WTC11 (cell line): ENCODE data around the gene DISC1. TPM values are rescaled to one million over a fixed set of nuclear protein-coding genes. Genes with fewer than 3 reads are reported as not detected.

Experiments used
- ATAC-seq: fragments of 200-7000 bp; cut with Tn5 transposase; 2 replicates; pipeline ENCODE4 v1.10.0; 2021; ENCODE audit warnings: mild to moderate bottlenecking, moderate library complexity
- CTCF ChIA-PET: fragments of 300-600 bp; sonication (Branson Sonifier 250); formaldehyde crosslinking; loops from one replicate; lab custom pipeline; 2021; ENCODE audit warnings: antibody characterized with exemption; lab: Charles Lee
- POLR2A ChIA-PET: fragments of 350-600 bp; sonication (Branson Sonifier 250); formaldehyde crosslinking; loops from one replicate; lab custom pipeline; 2021; ENCODE audit warnings: antibody characterized with exemption; lab: Charles Lee
- DNase-seq: peaks from one replicate; pipeline ENCODE4 v3.0.0; 2021; ENCODE audit warnings: low spot score
- H3K27ac Mint-ChIP-seq: 2 replicates; pipeline ENCODE4 v1.8.0; 2021; ENCODE audit warnings: mixed read lengths
- H3K27me3 Mint-ChIP-seq: 2 replicates; pipeline ENCODE4 v1.8.0; 2021; ENCODE audit warnings: low read depth, mild to moderate bottlenecking, moderate library complexity, mixed read lengths
- H3K36me3 Mint-ChIP-seq: 2 replicates; pipeline ENCODE4 v1.8.0; 2021; ENCODE audit warnings: mixed read lengths
- H3K4me1 Mint-ChIP-seq: 2 replicates; pipeline ENCODE4 v1.8.0; 2022; ENCODE audit warnings: mixed read lengths
- H3K4me3 Mint-ChIP-seq: 2 replicates; pipeline ENCODE4 v1.8.0; 2021; ENCODE audit warnings: mild to moderate bottlenecking, moderate library complexity, mixed read lengths
- H3K9me3 Mint-ChIP-seq: 2 replicates; pipeline ENCODE4 v1.8.0; 2021; ENCODE audit warnings: mixed read lengths
- CBFB ChIP-seq: sonication (generic); formaldehyde crosslinking; IDR thresholded peaks from 2 replicates; pipeline ENCODE4 v1.8.1; 2022; ENCODE audit warnings: mild to moderate bottlenecking, low read depth, missing genetic modification reagents
- FOXJ3 ChIP-seq: sonication (generic); formaldehyde crosslinking; IDR thresholded peaks from 2 replicates; pipeline ENCODE4 v1.9.0; 2021; ENCODE audit warnings: missing genetic modification reagents, mild to moderate bottlenecking, borderline replicate concordance
- GTF2I ChIP-seq: fragments of 250-450 bp; sonication (Bioruptor Pico); conservative IDR thresholded peaks from 2 replicates; pipeline ENCODE4 v1.4.0; 2021; ENCODE audit warnings: mild to moderate bottlenecking
- HMGA2 ChIP-seq: fragments of 250-450 bp; sonication (Bioruptor Pico); IDR thresholded peaks from 2 replicates; pipeline ENCODE4 v1.4.0; 2021; ENCODE audit warnings: mild to moderate bottlenecking, moderate library complexity
- JAZF1 ChIP-seq: fragments of 250-450 bp; sonication (Bioruptor Pico); IDR thresholded peaks from 2 replicates; pipeline ENCODE4 v1.9.0; 2021; ENCODE audit warnings: moderate library complexity, mild to moderate bottlenecking, inconsistent platforms
- JUN ChIP-seq: sonication (generic); formaldehyde crosslinking; IDR thresholded peaks from 2 replicates; pipeline ENCODE4 v1.8.0; 2023; ENCODE audit warnings: mild to moderate bottlenecking, missing genetic modification reagents
- KAT7 ChIP-seq: sonication (generic); formaldehyde crosslinking; IDR thresholded peaks from 2 replicates; pipeline ENCODE4 v1.8.1; 2023; ENCODE audit warnings: missing genetic modification reagents, mild to moderate bottlenecking, borderline replicate concordance
- NFE2L1 ChIP-seq: sonication (generic); formaldehyde crosslinking; IDR thresholded peaks from 2 replicates; pipeline ENCODE4 v1.8.1; 2023; ENCODE audit warnings: missing genetic modification reagents
- NR1H2 ChIP-seq: sonication (generic); formaldehyde crosslinking; IDR thresholded peaks from 2 replicates; pipeline ENCODE4 v1.9.0; 2021; ENCODE audit warnings: mild to moderate bottlenecking, moderate library complexity, missing genetic modification reagents
- PRRX2 ChIP-seq: fragments of 250-450 bp; sonication (Bioruptor Pico); IDR thresholded peaks from 2 replicates; pipeline ENCODE4 v1.8.0; 2021; ENCODE audit warnings: mild to moderate bottlenecking
- RORB ChIP-seq: fragments of 250-450 bp; sonication (Bioruptor Pico); IDR thresholded peaks from 2 replicates; pipeline ENCODE4 v1.9.0; 2021; ENCODE audit warnings: mild to moderate bottlenecking
- SP1 ChIP-seq: sonication (generic); formaldehyde crosslinking; conservative IDR thresholded peaks from 2 replicates; pipeline ENCODE4 v1.8.1; 2022; ENCODE audit warnings: missing genetic modification reagents
- TP53 ChIP-seq: sonication (generic); formaldehyde crosslinking; IDR thresholded peaks from 2 replicates; pipeline ENCODE4 v1.8.1; 2023; ENCODE audit warnings: mild to moderate bottlenecking, missing genetic modification reagents
- ZNF219 ChIP-seq: sonication (generic); formaldehyde crosslinking; IDR thresholded peaks from 2 replicates; pipeline ENCODE4 v1.8.0; 2023; ENCODE audit warnings: missing genetic modification reagents, mild to moderate bottlenecking, borderline replicate concordance
- ZNF396 ChIP-seq: fragments of 250-450 bp; sonication (Bioruptor Pico); IDR thresholded peaks from 2 replicates; pipeline ENCODE4 v1.8.0; 2021; ENCODE audit warnings: mild to moderate bottlenecking, moderate library complexity, borderline replicate concordance
- ZNF671 ChIP-seq: fragments of 250-450 bp; sonication (Bioruptor Pico); IDR thresholded peaks from 2 replicates; pipeline ENCODE4 v1.8.0; 2021; ENCODE audit warnings: mild to moderate bottlenecking
- total RNA-seq: library from RNA; stranded (reverse); gene quantifications from 3 replicates; pipeline ENCODE4 v1.2.3, GENCODE V29; 2021
- TF ChIP-seq, protein P1 (sequence below): fragments of 250-450 bp; sonication (Bioruptor Pico); IDR thresholded peaks from 2 replicates; pipeline ENCODE4 v1.8.0; 2021; ENCODE audit warnings: mild to moderate bottlenecking
- TF ChIP-seq, protein P2 (sequence below): sonication (generic); formaldehyde crosslinking; IDR thresholded peaks from 2 replicates; pipeline ENCODE4 v1.8.0; 2022; ENCODE audit warnings: mild to moderate bottlenecking, missing genetic modification reagents
- TF ChIP-seq, protein P3 (sequence below): sonication (generic); formaldehyde crosslinking; IDR thresholded peaks from 2 replicates; pipeline ENCODE4 v1.8.1; 2023; ENCODE audit warnings: mild to moderate bottlenecking, missing genetic modification reagents, moderate library complexity
- TF ChIP-seq, protein P4 (sequence below): sonication (generic); formaldehyde crosslinking; IDR thresholded peaks from 2 replicates; pipeline ENCODE4 v1.8.1; 2023; ENCODE audit warnings: mild to moderate bottlenecking, missing genetic modification reagents
- TF ChIP-seq, protein P5 (sequence below): sonication (generic); formaldehyde crosslinking; conservative IDR thresholded peaks from 2 replicates; pipeline ENCODE4 v1.8.1; 2023; ENCODE audit warnings: mild to moderate bottlenecking, low read depth, missing genetic modification reagents, moderate library complexity
- TF ChIP-seq, protein P6 (sequence below): fragments of 250-450 bp; sonication (Bioruptor Pico); IDR thresholded peaks from 2 replicates; pipeline ENCODE4 v2.1.2; 2022; ENCODE audit warnings: mild to moderate bottlenecking, moderate library complexity
- TF ChIP-seq, protein P7 (sequence below): fragments of 250-450 bp; sonication (Bioruptor Pico); IDR thresholded peaks from 2 replicates; pipeline ENCODE4 v1.9.0; 2021; ENCODE audit warnings: moderate library complexity, mild to moderate bottlenecking, inconsistent platforms, borderline replicate concordance

DISC1 gene
- total RNA-seq, 1 experiment from 2014 or later: 5.5 TPM

DNA sequence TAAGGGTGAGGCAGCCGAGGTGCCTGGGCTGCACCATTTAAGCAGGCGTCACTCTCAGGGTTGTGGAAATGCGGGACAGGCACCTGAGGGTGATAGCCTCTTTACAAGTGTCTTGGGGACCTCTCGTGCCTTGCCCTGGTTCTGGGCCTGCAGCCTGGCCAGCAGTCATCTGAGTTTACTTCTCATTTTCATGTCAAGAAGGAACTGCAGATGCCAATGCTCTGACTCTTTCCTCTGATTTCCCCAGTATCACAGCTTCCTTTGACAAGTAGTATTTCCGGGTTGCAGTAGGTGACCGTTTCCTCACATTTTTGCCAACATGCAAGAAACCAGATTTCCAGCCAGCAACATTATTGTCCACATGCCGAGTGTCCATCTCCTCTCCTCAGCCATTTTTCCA lies 286.9 kb downstream of the DISC1 start (continued):
- TF ChIP-seq, protein P1, sequence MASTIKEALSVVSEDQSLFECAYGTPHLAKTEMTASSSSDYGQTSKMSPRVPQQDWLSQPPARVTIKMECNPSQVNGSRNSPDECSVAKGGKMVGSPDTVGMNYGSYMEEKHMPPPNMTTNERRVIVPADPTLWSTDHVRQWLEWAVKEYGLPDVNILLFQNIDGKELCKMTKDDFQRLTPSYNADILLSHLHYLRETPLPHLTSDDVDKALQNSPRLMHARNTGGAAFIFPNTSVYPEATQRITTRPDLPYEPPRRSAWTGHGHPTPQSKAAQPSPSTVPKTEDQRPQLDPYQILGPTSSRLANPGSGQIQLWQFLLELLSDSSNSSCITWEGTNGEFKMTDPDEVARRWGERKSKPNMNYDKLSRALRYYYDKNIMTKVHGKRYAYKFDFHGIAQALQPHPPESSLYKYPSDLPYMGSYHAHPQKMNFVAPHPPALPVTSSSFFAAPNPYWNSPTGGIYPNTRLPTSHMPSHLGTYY (CRISPR knock-in tag): no peak
- TF ChIP-seq ZNF396 (CRISPR knock-in tag) (no peak), NR1H2 (CRISPR knock-in tag) (no peak), PRRX2 (CRISPR knock-in tag) (no peak), RORB (no peak), JAZF1 (CRISPR knock-in tag) (no peak), NFE2L1 (no peak), TP53 (CRISPR knock-in tag) (no peak), KAT7 (CRISPR knock-in tag) (no peak)
- TF ChIP-seq, protein P2, sequence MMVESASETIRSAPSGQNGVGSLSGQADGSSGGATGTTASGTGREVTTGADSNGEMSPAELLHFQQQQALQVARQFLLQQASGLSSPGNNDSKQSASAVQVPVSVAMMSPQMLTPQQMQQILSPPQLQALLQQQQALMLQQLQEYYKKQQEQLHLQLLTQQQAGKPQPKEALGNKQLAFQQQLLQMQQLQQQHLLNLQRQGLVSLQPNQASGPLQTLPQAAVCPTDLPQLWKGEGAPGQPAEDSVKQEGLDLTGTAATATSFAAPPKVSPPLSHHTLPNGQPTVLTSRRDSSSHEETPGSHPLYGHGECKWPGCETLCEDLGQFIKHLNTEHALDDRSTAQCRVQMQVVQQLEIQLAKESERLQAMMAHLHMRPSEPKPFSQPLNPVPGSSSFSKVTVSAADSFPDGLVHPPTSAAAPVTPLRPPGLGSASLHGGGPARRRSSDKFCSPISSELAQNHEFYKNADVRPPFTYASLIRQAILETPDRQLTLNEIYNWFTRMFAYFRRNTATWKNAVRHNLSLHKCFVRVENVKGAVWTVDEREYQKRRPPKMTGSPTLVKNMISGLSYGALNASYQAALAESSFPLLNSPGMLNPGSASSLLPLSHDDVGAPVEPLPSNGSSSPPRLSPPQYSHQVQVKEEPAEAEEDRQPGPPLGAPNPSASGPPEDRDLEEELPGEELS: no peak
- TF ChIP-seq, all 79 proteins: peak for 0

DNA sequence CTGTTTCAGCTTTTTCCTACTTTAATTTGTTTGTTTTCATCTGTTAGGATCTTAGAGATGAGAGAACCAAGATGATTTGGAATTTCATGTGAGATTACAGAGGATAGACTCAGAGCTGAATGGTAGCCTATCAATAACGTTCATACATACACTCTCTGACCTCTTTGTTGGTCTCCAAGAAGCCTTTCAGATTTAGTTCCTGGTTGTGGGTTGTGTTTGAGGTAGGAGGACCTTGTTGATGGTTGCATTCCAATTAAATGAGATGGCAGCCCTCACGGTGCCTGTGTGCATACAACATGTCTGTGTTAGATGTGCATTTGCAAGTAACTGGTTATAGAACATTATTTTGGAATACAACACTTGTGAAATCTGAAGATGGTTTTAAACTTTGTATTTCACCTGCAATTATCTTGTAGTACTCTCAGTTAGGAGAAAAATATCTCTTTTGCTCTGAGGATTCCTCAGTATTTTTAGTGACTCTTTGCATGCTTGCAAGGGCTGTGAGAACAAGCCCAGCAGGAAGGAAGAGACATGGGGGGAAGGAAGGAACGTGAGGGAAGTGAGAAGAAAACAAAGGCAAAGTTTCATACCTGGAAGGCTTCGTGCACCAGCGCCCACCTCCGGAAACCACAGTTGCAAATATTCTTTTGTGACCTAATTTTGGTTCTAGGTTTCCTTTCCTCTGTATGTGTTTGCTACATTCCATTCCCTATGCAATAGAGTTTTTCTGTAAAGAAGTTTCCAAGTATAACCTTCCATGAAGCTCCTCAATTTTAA lies 291.8 kb downstream of the DISC1 start:
- ATAC-seq (no peak), DNase-seq (no peak)
- Mint-ChIP-seq H3K27ac (no peak overlapping the region), H3K9me3 (no peaks in the 10 kb centered on the region), H3K27me3 (no peaks in the 10 kb centered on the region), H3K36me3 (no peaks in the 10 kb centered on the region), H3K4me3 (no peak overlapping the region), H3K4me1 (peaks cover 24% of the 10 kb centered on the region)
- TF ChIP-seq CBFB (CRISPR knock-in tag): no peak
- POLR2A ChIA-PET: no interaction called here
- CTCF ChIA-PET: no interaction called here

DNA sequence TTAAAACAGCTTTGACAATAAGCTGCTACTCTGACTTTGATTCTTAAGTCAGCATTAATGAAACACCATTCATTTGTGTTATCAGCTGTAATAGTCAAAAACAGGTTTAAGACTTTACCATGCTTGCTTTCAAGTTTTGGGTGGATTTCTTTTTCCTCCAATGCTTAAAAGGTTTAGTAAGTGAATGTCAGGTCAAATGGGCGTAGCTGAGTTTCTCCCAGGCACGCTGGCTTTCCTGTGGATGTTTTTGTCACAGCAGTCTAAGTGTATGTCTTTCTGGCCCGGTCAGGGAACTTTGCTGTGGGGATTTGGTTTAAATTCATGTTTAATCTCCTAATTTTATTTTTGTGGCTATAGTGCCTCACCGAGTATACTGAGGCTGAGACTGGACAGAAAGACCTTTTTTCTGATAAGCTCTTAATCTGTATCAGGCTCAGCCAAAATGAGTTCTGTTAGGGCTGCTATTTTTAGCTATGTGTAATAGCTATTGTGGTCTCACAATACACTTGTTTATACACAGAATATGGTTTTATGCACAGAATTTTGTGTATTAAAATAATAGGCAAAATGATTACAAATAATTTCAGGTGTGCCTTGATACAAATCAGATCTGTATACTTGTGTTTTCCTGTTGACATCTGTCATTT lies 292.8 kb downstream of the DISC1 start:
- Mint-ChIP-seq H3K27me3 (no peaks in the 10 kb centered on the region), H3K36me3 (no peaks in the 10 kb centered on the region), H3K4me3 (no peak overlapping the region), H3K4me1 (peaks cover 24% of the 10 kb centered on the region), H3K27ac (no peak overlapping the region), H3K9me3 (no peaks in the 10 kb centered on the region)
- ChIA-PET CTCF (interaction anchor here (0.8 kb wide), 1 partner anchor 64 kb away, joined by 3 read pairs; no protein-coding TSS in a partner anchor), POLR2A (no interaction called here)
- DNase-seq (no peak), ATAC-seq (no peak)
- TF ChIP-seq, protein P3, sequence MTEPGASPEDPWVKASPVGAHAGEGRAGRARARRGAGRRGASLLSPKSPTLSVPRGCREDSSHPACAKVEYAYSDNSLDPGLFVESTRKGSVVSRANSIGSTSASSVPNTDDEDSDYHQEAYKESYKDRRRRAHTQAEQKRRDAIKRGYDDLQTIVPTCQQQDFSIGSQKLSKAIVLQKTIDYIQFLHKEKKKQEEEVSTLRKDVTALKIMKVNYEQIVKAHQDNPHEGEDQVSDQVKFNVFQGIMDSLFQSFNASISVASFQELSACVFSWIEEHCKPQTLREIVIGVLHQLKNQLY (CRISPR knock-in tag): no peak
- TF ChIP-seq JUN (CRISPR knock-in tag) (no peak), HMGA2 (CRISPR knock-in tag) (no peak), ZNF671 (no peak), RORB (no peak), GTF2I (CRISPR knock-in tag) (no peak), ZNF219 (CRISPR knock-in tag) (no peak), FOXJ3 (no peak), SP1 (no peak)
- TF ChIP-seq, protein P4, sequence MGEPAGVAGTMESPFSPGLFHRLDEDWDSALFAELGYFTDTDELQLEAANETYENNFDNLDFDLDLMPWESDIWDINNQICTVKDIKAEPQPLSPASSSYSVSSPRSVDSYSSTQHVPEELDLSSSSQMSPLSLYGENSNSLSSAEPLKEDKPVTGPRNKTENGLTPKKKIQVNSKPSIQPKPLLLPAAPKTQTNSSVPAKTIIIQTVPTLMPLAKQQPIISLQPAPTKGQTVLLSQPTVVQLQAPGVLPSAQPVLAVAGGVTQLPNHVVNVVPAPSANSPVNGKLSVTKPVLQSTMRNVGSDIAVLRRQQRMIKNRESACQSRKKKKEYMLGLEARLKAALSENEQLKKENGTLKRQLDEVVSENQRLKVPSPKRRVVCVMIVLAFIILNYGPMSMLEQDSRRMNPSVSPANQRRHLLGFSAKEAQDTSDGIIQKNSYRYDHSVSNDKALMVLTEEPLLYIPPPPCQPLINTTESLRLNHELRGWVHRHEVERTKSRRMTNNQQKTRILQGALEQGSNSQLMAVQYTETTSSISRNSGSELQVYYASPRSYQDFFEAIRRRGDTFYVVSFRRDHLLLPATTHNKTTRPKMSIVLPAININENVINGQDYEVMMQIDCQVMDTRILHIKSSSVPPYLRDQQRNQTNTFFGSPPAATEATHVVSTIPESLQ: no peak
- TF ChIP-seq, protein P5, sequence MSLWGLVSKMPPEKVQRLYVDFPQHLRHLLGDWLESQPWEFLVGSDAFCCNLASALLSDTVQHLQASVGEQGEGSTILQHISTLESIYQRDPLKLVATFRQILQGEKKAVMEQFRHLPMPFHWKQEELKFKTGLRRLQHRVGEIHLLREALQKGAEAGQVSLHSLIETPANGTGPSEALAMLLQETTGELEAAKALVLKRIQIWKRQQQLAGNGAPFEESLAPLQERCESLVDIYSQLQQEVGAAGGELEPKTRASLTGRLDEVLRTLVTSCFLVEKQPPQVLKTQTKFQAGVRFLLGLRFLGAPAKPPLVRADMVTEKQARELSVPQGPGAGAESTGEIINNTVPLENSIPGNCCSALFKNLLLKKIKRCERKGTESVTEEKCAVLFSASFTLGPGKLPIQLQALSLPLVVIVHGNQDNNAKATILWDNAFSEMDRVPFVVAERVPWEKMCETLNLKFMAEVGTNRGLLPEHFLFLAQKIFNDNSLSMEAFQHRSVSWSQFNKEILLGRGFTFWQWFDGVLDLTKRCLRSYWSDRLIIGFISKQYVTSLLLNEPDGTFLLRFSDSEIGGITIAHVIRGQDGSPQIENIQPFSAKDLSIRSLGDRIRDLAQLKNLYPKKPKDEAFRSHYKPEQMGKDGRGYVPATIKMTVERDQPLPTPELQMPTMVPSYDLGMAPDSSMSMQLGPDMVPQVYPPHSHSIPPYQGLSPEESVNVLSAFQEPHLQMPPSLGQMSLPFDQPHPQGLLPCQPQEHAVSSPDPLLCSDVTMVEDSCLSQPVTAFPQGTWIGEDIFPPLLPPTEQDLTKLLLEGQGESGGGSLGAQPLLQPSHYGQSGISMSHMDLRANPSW (CRISPR knock-in tag): no peak
- TF ChIP-seq, protein P6, sequence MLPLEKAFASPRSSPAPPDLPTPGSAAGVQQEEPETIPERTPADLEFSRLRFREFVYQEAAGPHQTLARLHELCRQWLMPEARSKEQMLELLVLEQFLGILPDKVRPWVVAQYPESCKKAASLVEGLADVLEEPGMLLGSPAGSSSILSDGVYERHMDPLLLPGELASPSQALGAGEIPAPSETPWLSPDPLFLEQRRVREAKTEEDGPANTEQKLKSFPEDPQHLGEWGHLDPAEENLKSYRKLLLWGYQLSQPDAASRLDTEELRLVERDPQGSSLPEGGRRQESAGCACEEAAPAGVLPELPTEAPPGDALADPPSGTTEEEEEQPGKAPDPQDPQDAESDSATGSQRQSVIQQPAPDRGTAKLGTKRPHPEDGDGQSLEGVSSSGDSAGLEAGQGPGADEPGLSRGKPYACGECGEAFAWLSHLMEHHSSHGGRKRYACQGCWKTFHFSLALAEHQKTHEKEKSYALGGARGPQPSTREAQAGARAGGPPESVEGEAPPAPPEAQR: no peak
- TF ChIP-seq, protein P7, sequence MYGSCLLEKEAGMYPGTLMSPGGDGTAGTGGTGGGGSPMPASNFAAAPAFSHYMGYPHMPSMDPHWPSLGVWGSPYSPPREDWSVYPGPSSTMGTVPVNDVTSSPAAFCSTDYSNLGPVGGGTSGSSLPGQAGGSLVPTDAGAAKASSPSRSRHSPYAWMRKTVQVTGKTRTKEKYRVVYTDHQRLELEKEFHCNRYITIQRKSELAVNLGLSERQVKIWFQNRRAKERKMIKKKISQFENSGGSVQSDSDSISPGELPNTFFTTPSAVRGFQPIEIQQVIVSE (CRISPR knock-in tag): no peak
